PC-9 (cell line): ENCODE data around the gene TAC4.

Experiments
- EZH2 ChIP-seq: fragments of 200-600 bp; sonication (generic); IDR thresholded peaks from 2 replicates; pipeline ENCODE4 v1.8.0; 2017; ENCODE audit warnings: antibody characterized with exemption, low read depth
- TF ChIP-seq, protein P1 (sequence below): fragments of 200-600 bp; sonication (generic); conservative IDR thresholded peaks from 2 replicates; pipeline ENCODE4 v1.6.1; 2017; ENCODE audit warnings: mixed run types, antibody characterized with exemption, mild to moderate bottlenecking, moderate library complexity

DNA sequence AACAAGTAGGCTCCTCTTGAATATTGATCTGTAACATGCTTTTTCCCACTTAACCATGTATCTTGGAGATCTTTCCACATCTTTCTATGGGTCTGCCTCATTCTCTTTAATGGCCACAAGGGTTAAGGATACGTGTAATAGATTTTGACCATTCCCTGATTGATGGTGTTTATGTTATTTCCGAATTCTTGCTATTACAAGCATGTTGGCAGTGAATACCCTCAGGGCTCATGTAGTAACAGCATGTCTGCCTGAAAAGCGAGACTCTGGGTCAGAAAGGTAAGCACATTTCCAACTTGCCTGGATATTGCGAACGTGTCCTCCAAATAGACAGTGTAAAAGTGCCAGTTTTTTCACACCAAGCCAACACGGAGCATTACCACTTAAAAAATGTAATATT lies 5.0 kb downstream of the TAC4 start:
- TF ChIP-seq EZH2: no peak
- TF ChIP-seq, protein P1, sequence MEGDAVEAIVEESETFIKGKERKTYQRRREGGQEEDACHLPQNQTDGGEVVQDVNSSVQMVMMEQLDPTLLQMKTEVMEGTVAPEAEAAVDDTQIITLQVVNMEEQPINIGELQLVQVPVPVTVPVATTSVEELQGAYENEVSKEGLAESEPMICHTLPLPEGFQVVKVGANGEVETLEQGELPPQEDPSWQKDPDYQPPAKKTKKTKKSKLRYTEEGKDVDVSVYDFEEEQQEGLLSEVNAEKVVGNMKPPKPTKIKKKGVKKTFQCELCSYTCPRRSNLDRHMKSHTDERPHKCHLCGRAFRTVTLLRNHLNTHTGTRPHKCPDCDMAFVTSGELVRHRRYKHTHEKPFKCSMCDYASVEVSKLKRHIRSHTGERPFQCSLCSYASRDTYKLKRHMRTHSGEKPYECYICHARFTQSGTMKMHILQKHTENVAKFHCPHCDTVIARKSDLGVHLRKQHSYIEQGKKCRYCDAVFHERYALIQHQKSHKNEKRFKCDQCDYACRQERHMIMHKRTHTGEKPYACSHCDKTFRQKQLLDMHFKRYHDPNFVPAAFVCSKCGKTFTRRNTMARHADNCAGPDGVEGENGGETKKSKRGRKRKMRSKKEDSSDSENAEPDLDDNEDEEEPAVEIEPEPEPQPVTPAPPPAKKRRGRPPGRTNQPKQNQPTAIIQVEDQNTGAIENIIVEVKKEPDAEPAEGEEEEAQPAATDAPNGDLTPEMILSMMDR: no peak
